ENCODE results near the gene FOXB1. TPM values are rescaled to one million over a fixed set of nuclear protein-coding genes. Genes with fewer than 3 reads are reported as not detected.

FOXB1 gene
- polyA plus RNA-seq, 1 experiment = not detected

DNA sequence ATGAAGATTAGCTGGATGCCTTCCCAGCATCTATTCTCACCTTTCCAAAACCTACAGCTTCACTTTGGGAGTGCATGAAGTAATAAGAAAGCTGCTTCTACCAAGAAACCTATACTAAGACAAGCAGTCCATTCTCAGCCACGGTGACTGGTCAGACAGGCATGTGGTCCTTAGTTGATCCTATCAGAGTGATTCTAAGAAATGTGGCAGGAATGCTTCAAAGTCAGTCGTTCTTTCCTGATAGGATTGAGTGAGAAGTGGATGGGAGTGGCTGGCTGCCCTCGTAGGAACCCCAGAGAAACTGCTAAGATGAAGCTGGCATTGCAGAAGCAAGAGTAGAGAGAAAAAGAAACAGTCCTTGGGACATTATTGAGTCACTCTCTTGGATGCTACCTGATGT lies 16.6 kb downstream of the FOXB1 start:
- no peak for TF ChIP-seq CTCF (IDR thresholded peaks at IDR 0.05; ENCODE audit: low read depth, low read length)
- peaks cover 2% of the 10 kb centered on the region for H3K27me3 ChIP-seq (ENCODE audit: control insufficient read depth, insufficient read depth, low read length)
- no peak for DNase-seq (ENCODE audit: low read depth, low spot score)
- CTCF ChIA-PET = no interaction called here
- H3K9me3 ChIP-seq (ENCODE audit: control insufficient read depth, insufficient read depth, low read length) = no peaks in the 10 kb centered on the region
- H3K27ac ChIP-seq (ENCODE audit: low read depth, low read length) = no peak overlapping the region
- H3K4me3 ChIP-seq (ENCODE audit: low read depth, low read length) = no peak overlapping the region
- POLR2A ChIA-PET = no interaction called here

GRCh38 chr15:60021589-60022378 lies 17.7 kb downstream of the FOXB1 start:
- no peaks in the 10 kb centered on the region for H3K27me3 ChIP-seq (ENCODE audit: control insufficient read depth, insufficient read depth, low read length)
- H3K9me3 ChIP-seq (ENCODE audit: control insufficient read depth, insufficient read depth, low read length) = no peaks in the 10 kb centered on the region
- ChIA-PET CTCF (no interaction called here), POLR2A (no interaction called here)
- no peak overlapping the region for H3K4me3 ChIP-seq (ENCODE audit: low read depth, low read length)
- TF ChIP-seq CTCF (IDR thresholded peaks at IDR 0.05; ENCODE audit: low read depth, low read length) = no peak
- no peak for DNase-seq (ENCODE audit: low read depth, low spot score)
- H3K27ac ChIP-seq (ENCODE audit: low read depth, low read length) = no peak overlapping the region

GRCh38 chr15:60022379-60022741 lies 18.2 kb downstream of the FOXB1 start:
- Histone ChIP-seq H3K27me3 (ENCODE audit: control insufficient read depth, insufficient read depth, low read length) (no peaks in the 10 kb centered on the region), H3K9me3 (ENCODE audit: control insufficient read depth, insufficient read depth, low read length) (no peaks in the 10 kb centered on the region), H3K27ac (ENCODE audit: low read depth, low read length) (no peak overlapping the region), H3K4me3 (ENCODE audit: low read depth, low read length) (no peak overlapping the region)
- ChIA-PET CTCF (no interaction called here), POLR2A (no interaction called here)
- TF ChIP-seq CTCF (IDR thresholded peaks at IDR 0.05; ENCODE audit: low read depth, low read length) = no peak
- no peak for DNase-seq (ENCODE audit: low read depth, low spot score)

- no peak overlapping the region for H3K27ac ChIP-seq (ENCODE audit: low read depth, low read length)
- H3K27me3 ChIP-seq (ENCODE audit: control insufficient read depth, insufficient read depth, low read length) = no peaks in the 10 kb centered on the region
- H3K4me3 ChIP-seq (ENCODE audit: low read depth, low read length) = no peak overlapping the region
- ChIA-PET POLR2A (no interaction called here), CTCF (no interaction called here)
- TF ChIP-seq CTCF (IDR thresholded peaks at IDR 0.05; ENCODE audit: low read depth, low read length) = no peak
- DNase-seq (ENCODE audit: low read depth, low spot score) = no peak
- no peaks in the 10 kb centered on the region for H3K9me3 ChIP-seq (ENCODE audit: control insufficient read depth, insufficient read depth, low read length)
Measured at GRCh38 chr15:60026555-60026954, 22.4 kb downstream of the FOXB1 start.

- ChIA-PET POLR2A (no interaction called here), CTCF (no interaction called here)
- no peaks in the 10 kb centered on the region; the same call in 1 of the 2 replicates for H3K9me3 ChIP-seq (ENCODE audit: control insufficient read depth, insufficient read depth, low read length)
- peaks cover 3% of the 10 kb centered on the region for H3K27me3 ChIP-seq (ENCODE audit: control insufficient read depth, insufficient read depth, low read length)
- H3K27ac ChIP-seq (ENCODE audit: low read depth, low read length) = no peak overlapping the region
- DNase-seq (ENCODE audit: low read depth, low spot score) = no peak
- TF ChIP-seq CTCF (IDR thresholded peaks at IDR 0.05; ENCODE audit: low read depth, low read length) = no peak
- H3K4me3 ChIP-seq (ENCODE audit: low read depth, low read length) = no peak overlapping the region
Measured at GRCh38 chr15:60035344-60035743, 31.2 kb downstream of the FOXB1 start.

All from AG04450 (cell line).